Natural killer cell treated with Interleukin-12 subunit alpha and Interleukin-12 subunit beta and Interleukin-15 and Interleukin-18, amount 100 ng/mL, for 72 hours (primary cell): ENCODE measurements around the gene WIF1. TPM values are rescaled to one million over a fixed set of nuclear protein-coding genes. Genes with fewer than 3 reads are reported as not detected.

Experiments
- ATAC-seq, 2 donors: fragments of 150-1000 bp; cut with Tn5 transposase in 1 of 2; sonication (Bioruptor Pico), chemical (Tn5 transposase) in 1 of 2; 2 replicates each; pipeline ENCODE4 v1.10.0; 2021
- DNase-seq: peaks from one replicate; pipeline ENCODE4 v3.0.0; 2022; ENCODE audit warnings: low spot score
- H3K27ac Mint-ChIP-seq, 2 donors: 1 replicate in 1 of 2; 2 replicates in 1 of 2; pipeline ENCODE4 v1.8.0; 2022; ENCODE audit warnings: mixed read lengths in 2 of 2, mild to moderate bottlenecking in 1 of 2, moderate library complexity in 1 of 2
- H3K27me3 Mint-ChIP-seq, 2 donors: 1 replicate in 1 of 2; 2 replicates in 1 of 2; pipeline ENCODE4 v1.8.0; 2022; ENCODE audit warnings: mixed read lengths in 2 of 2
- H3K36me3 Mint-ChIP-seq: one replicate; pipeline ENCODE4 v1.8.0; 2022; ENCODE audit warnings: mixed read lengths
- H3K4me1 Mint-ChIP-seq, 2 donors: 1 replicate in 1 of 2; 2 replicates in 1 of 2; pipeline ENCODE4 v1.8.0; 2022; ENCODE audit warnings: low read depth in 2 of 2, mixed read lengths in 2 of 2, mild to moderate bottlenecking in 1 of 2
- H3K4me3 Mint-ChIP-seq: one replicate; pipeline ENCODE4 v1.8.0; 2022; ENCODE audit warnings: mixed read lengths
- H3K9me3 Mint-ChIP-seq: 2 replicates; pipeline ENCODE4 v1.8.0; 2022; ENCODE audit warnings: mixed read lengths
- total RNA-seq, 2 donors: library from RNA; stranded (reverse); gene quantifications; one replicate each; pipeline ENCODE4 v1.2.3, GENCODE V29; 2022

WIF1 gene, protein sequence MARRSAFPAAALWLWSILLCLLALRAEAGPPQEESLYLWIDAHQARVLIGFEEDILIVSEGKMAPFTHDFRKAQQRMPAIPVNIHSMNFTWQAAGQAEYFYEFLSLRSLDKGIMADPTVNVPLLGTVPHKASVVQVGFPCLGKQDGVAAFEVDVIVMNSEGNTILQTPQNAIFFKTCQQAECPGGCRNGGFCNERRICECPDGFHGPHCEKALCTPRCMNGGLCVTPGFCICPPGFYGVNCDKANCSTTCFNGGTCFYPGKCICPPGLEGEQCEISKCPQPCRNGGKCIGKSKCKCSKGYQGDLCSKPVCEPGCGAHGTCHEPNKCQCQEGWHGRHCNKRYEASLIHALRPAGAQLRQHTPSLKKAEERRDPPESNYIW
- not detected for total RNA-seq

GRCh38 chr12:65121049-65121955, at the start of gene WIF1:
Gene WIF1, minus strand, starts transcription at chr12:65121305. Its CDS starts 114 bp downstream, at chr12:65121191.
- ATAC-seq: peak; percentile 66 to 69
- Mint-ChIP-seq H3K36me3 (no peaks in the 10 kb centered on the region), H3K27me3 (peaks cover 20 to 28% of the 10 kb centered on the region in 2 donors), H3K27ac (no peak within 1 kb of the TSS), H3K9me3 (no peaks in the 10 kb centered on the region), H3K4me3 (peak within 1 kb of the TSS; percentile 38), H3K4me1 (no peaks in the 10 kb centered on the region)
- DNase-seq: no peak

- H3K4me1 Mint-ChIP-seq: peaks cover 11 to 23% of the 10 kb centered on the region in 2 donors
- no peaks in the 10 kb centered on the region for H3K9me3 Mint-ChIP-seq
- H3K27me3 Mint-ChIP-seq: peaks cover 2 to 6% of the 10 kb centered on the region in 2 donors
- peak overlapping the region; percentile 96 for H3K4me3 Mint-ChIP-seq
- no peaks in the 10 kb centered on the region for H3K36me3 Mint-ChIP-seq
- peak overlapping the region; percentile 87 to 94 for H3K27ac Mint-ChIP-seq
- peak; percentile 70 to 72 for ATAC-seq
- peak; percentile 73 for DNase-seq
These were observed 49.2 kb upstream of the WIF1 start for GRCh38 chr12:65170209-65170881.

- peak within 1 kb of the TSS; percentile 87 to 94 for H3K27ac Mint-ChIP-seq
- peaks cover 2 to 6% of the 10 kb centered on the region in 2 donors for H3K27me3 Mint-ChIP-seq
These were observed 48.5 kb upstream of the WIF1 start, which contains the start of gene LEMD3 for GRCh38 chr12:65169320-65170208. Gene LEMD3, plus strand, starts transcription at chr12:65169583. Its CDS starts 14 bp downstream, at chr12:65169597.

GRCh38 chr12:65168681-65169319, 47.7 kb upstream of the WIF1 start:
- ATAC-seq: no peak
- Mint-ChIP-seq H3K9me3 (no peaks in the 10 kb centered on the region), H3K4me1 (peaks cover 11 to 23% of the 10 kb centered on the region in 2 donors), H3K36me3 (no peaks in the 10 kb centered on the region), H3K4me3 (peak overlapping the region; percentile 96), H3K27me3 (peaks cover 3 to 6% of the 10 kb centered on the region in 2 donors), H3K27ac (peak overlapping the region; percentile 87 to 94)
- DNase-seq: no peak

More at GRCh38 chr12:65169320-65170208, 48.5 kb upstream of the WIF1 start, which contains the start of gene LEMD3:
- DNase-seq (peak; percentile 91), ATAC-seq (peak; percentile 94 to 97)
- Mint-ChIP-seq H3K4me1 (peaks cover 11 to 23% of the 10 kb centered on the region in 2 donors), H3K36me3 (no peaks in the 10 kb centered on the region), H3K9me3 (no peaks in the 10 kb centered on the region), H3K4me3 (peak within 1 kb of the TSS; percentile 96)

- Mint-ChIP-seq H3K36me3 (no peaks in the 10 kb centered on the region), H3K9me3 (no peaks in the 10 kb centered on the region), H3K4me1 (peaks cover 0 to 12% of the 10 kb centered on the region in 2 donors), H3K4me3 (no peak overlapping the region), H3K27ac (no peak overlapping the region), H3K27me3 (peaks cover 23 to 25% of the 10 kb centered on the region in 2 donors)
- DNase-seq (no peak), ATAC-seq (no peak)
These were observed 43.7 kb upstream of the WIF1 start for GRCh38 chr12:65164774-65165173.

DNA sequence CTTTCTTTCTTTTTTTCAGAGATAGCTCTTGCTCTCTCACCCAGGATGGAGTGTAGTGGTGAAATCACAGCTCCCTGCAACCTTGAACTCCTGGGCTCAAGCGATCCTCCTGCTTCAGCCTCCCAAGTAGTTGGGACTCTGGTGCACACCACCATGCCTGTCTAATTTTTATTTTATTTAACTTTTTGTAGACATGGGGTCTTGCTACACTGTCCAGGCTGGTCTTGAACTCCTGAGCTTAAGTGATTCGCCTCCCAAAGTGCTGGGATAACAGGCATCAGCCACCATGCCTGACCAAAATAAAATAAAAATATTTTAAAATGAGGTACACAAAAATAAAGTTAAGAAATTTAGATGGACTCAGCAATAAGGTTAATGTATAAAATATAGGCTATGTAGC, 43.1 kb upstream of the WIF1 start:
- H3K9me3 Mint-ChIP-seq: no peaks in the 10 kb centered on the region
- no peak for ATAC-seq
- H3K27ac Mint-ChIP-seq: no peak overlapping the region

DNA sequence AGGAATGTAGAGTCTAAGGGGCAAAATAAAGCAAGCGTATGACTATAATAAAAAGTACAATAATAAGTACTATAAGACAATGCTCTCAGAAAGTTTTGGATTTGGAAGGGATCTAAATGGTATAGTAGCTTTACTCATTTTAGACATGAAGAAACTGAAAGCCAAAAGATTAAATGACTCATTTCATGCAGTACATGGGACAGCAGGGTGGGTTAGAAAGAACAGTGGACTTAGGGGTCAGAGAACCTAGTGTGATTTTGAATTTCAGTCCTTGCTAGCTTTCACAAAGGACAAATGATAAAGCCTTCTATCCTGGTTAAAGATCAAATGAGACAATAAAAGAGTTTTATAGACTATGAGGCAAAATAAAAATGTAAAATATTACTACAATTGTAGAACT, 41.5 kb upstream of the WIF1 start:
- Mint-ChIP-seq H3K4me3 (no peak overlapping the region), H3K4me1 (peaks cover 0 to 12% of the 10 kb centered on the region in 2 donors), H3K27ac (no peak overlapping the region), H3K27me3 (peaks cover 25 to 27% of the 10 kb centered on the region in 2 donors), H3K9me3 (no peaks in the 10 kb centered on the region), H3K36me3 (no peaks in the 10 kb centered on the region)
- ATAC-seq: peak in 1 of 2 donors; percentile 73
- DNase-seq: no peak

More for the DNA sequence above, 43.1 kb upstream of the WIF1 start:
- Mint-ChIP-seq H3K36me3 (no peaks in the 10 kb centered on the region), H3K4me1 (peaks cover 0 to 12% of the 10 kb centered on the region in 2 donors), H3K27me3 (peaks cover 25 to 27% of the 10 kb centered on the region in 2 donors), H3K4me3 (no peak overlapping the region)
- no peak for DNase-seq

DNA sequence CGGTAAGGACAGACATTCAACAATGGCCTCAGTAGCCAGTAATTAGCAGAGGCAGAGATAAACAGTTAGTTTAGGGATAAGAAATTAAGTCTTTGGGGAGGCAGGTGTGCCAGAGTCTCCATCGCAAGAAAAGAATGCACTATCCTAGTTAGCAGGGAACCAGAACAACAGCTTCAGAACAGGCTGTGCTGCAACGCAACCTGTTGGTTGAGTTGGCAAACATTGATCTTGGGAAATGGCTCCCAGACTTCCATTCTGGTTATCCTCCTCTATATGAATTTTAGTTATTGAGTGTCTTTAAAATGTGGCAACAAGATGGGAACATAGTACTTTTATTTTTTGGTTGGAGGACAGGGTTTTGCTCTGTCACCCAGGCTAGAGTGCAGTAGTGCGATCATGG, 36.0 kb upstream of the WIF1 start:
- Mint-ChIP-seq H3K27me3 (peaks cover 22 to 23% of the 10 kb centered on the region in 2 donors), H3K27ac (peak overlapping the region; percentile 84 to 97), H3K4me3 (peak overlapping the region; percentile 56), H3K9me3 (no peaks in the 10 kb centered on the region), H3K36me3 (no peaks in the 10 kb centered on the region), H3K4me1 (peaks cover 11 to 13% of the 10 kb centered on the region in 2 donors)
- DNase-seq (no peak), ATAC-seq (no peak)

- Mint-ChIP-seq H3K27me3 (peaks cover 26 to 29% of the 10 kb centered on the region in 2 donors), H3K9me3 (no peaks in the 10 kb centered on the region), H3K4me1 (peaks cover 11 to 13% of the 10 kb centered on the region in 2 donors), H3K36me3 (no peaks in the 10 kb centered on the region), H3K27ac (peak overlapping the region; percentile 84 to 97), H3K4me3 (peak overlapping the region; percentile 56)
- ATAC-seq (peak; percentile 88 to 91), DNase-seq (no peak)
These were observed 35.3 kb upstream of the WIF1 start for GRCh38 chr12:65156366-65156841.

GRCh38 chr12:65155784-65156183, 34.7 kb upstream of the WIF1 start:
- Mint-ChIP-seq H3K27ac (peak overlapping the region; percentile 84 to 97), H3K9me3 (no peaks in the 10 kb centered on the region), H3K4me1 (peaks cover 13 to 14% of the 10 kb centered on the region in 2 donors), H3K4me3 (peak overlapping the region; percentile 56), H3K27me3 (peaks cover 23 to 29% of the 10 kb centered on the region in 2 donors), H3K36me3 (no peaks in the 10 kb centered on the region)
- ATAC-seq (peak; percentile 72 to 78), DNase-seq (peak; percentile 60)

GRCh38 chr12:65152596-65152995, 31.5 kb upstream of the WIF1 start:
- DNase-seq (no peak), ATAC-seq (no peak)
- H3K27ac Mint-ChIP-seq: no peak overlapping the region
- H3K4me3 Mint-ChIP-seq: no peak overlapping the region
- peaks cover 17 to 18% of the 10 kb centered on the region in 2 donors for H3K4me1 Mint-ChIP-seq
- H3K9me3 Mint-ChIP-seq: no peaks in the 10 kb centered on the region
- no peaks in the 10 kb centered on the region for H3K36me3 Mint-ChIP-seq
- H3K27me3 Mint-ChIP-seq: peaks cover 21 to 36% of the 10 kb centered on the region in 2 donors

GRCh38 chr12:65152012-65152411, 30.9 kb upstream of the WIF1 start:
- peaks cover 24 to 36% of the 10 kb centered on the region in 2 donors for H3K27me3 Mint-ChIP-seq
- ATAC-seq (no peak), DNase-seq (no peak)
- H3K9me3 Mint-ChIP-seq: no peaks in the 10 kb centered on the region
- no peak overlapping the region for H3K27ac Mint-ChIP-seq
- no peak overlapping the region for H3K4me3 Mint-ChIP-seq
- no peaks in the 10 kb centered on the region for H3K36me3 Mint-ChIP-seq
- H3K4me1 Mint-ChIP-seq: peaks cover 16 to 18% of the 10 kb centered on the region in 2 donors
